GM21528 (cell line): ENCODE results near the gene MYO16.
A peak's percentile ranks its signal among the peaks of the same experiment; 100 is the strongest.

Source experiments
- ATAC-seq: cut with Tn5 transposase; IDR thresholded peaks from one replicate; pipeline ENCODE4 v1.9.1; 2021; ENCODE audit warnings: mild to moderate bottlenecking, moderate library complexity; ENCODE audit not compliant: unreplicated experiment, low FRiP score

MYO16 gene

DNA sequence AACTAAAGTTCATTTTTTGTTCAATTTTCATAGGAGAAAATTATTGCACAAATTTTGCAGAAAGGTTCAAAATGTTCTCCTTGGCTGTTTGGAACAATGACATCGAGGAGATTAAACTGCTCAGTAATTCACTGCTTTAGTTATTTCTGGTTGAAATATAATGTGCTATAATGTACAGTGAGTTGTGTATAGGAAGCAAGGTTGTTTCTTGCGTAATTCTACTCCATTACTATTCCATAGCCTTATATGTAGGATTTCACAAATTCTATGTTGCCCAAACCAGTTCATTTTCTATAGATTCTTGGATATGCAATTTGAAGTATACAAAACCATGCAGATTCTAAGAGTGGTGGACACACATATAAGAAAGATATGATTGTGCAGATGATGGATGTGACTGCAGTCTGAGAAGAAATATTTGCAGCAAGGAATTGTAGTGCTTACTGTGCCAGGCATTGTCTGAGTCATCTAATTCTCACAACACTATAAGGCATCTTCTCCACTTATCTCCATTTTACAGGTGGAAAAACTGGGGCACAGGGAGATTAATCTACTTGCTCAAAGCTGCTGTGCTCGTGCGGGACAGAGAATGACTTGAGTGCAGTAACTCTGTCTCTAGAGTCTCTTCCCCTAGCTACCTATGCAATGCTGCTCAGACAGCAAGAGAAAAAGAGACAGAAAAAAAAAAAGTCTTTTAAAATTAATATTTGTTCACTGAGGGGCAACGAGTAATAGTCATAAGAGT lies 515.5 kb downstream of the MYO16 start:
- peak; percentile 33 for ATAC-seq

DNA sequence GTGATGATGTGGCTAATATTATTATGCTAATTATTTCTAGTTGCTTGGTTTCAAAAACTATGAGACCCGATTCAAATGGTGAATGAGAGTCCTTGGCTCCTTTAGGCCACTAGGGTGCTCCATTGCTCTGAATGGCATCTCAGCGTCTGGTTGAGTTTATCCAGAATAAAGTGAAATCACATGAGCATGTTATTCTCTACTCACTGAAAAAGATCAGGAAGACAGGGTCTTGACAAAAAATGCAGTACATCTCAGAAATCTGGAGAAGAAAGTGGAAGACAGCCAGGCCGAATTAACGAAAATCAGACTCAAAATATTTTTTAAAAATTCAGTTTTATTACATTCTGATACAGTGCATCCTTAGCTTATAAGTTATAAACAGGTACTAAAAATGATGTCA lies 516.2 kb downstream of the MYO16 start:
- peak; percentile 93 for ATAC-seq

DNA sequence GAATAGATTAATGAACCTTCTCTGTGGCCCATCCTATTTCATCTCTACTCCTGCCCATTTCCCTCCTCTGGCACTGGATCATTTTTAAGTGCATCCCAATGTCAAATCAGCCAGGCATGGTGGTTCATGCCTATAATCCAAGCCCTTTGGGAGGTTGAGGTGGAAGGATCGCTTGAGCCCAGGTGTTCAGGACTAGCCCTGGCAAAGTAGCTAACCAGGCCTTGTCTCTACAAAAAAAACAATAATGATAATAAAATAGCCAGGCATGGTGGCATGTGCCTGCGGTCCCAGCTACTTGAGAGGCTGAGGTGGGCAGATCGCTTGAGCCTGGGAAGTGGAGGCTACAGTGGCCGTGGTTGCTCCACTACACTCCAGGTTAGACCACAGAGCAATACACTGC lies 517.0 kb downstream of the MYO16 start:
- no peak for ATAC-seq

DNA sequence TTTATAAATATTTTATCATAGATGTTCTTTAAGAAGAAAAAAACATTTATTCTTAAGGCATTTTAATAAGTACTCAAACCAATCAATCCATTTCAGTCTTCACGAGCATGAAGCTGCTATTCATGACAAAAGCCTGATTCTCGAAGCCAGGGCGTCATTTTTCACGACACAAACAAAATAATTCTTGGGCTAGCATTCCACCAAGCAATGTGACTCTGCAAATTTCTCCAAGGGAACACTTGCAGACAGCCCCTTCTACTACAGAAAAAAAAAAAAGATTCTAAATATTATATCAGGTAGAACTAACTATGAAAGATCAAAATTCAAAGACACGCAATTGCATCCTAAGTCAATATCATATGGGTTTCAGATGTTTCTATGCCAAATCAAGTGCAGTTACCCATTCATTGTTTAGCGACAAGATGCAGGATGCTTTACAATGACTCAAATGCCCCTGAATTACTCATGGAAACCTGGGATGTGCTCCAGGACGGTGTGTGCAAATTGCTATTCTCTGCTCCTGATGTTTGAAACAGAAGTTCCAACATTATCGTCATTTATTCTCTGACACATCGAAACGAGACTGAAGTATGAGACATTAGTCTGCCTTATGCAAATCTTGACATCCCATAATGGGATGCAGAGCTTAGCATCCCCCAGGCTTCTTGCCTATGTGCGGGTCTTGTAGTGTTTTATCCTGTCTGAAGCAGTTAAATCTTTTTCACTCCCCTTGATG lies 517.7 kb downstream of the MYO16 start:
- ATAC-seq = no peak

DNA sequence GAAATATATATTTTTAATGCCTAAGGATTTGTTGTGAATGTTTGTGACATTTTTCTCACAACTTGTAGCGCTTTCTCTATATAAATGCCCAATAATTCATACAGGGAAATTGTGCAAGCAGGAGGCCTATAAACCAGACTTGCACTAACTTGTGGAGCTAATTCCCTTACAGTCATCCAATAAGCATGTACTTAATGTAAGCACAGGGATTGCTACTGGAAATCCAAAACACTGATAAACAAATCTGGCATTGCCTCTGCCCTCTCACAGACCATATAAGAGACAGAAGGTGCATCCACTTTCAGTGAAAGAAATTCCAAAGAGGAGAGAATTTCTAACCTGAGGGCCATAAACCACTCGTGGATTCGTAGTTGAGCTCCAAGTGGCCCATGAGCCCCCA lies 518.8 kb downstream of the MYO16 start:
- no peak for ATAC-seq

DNA sequence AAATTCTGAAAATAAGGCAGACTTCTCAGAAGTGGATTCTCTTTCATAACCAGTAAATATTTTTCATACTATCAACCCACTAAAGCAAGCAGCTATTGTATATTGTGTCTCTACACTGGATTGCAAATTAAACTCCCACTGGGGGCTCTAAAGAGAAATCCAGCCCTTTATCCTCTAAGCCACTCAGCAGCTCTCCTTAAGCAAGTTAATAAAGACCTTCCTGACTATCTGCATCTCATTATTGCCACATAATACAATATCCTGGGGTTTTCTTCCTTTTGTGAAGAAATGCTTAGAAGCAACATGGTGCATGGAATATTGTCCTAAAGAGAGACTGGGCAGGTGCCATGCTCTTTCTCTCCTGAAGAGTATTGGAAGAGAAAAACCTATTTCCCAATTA lies 521.3 kb downstream of the MYO16 start:
- ATAC-seq = no peak

DNA sequence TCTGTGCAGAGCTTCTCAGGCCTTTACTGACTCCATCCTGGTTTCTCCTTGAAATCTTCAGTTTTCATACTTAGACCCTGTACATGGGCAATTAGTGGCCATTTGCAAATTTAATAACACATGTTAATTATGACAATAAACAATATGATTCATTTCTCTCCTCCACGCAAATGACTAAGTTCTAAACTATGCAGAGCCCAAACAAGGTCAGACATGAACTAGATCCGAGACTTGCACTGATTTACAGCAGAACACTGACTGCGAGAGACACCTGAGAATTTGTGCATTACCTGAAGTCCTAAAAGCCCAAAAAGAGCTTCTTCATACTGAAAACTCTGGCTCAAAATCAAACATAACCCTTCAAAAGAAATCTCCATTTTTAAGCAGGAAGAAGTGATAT lies 521.8 kb downstream of the MYO16 start:
- ATAC-seq = no peak

DNA sequence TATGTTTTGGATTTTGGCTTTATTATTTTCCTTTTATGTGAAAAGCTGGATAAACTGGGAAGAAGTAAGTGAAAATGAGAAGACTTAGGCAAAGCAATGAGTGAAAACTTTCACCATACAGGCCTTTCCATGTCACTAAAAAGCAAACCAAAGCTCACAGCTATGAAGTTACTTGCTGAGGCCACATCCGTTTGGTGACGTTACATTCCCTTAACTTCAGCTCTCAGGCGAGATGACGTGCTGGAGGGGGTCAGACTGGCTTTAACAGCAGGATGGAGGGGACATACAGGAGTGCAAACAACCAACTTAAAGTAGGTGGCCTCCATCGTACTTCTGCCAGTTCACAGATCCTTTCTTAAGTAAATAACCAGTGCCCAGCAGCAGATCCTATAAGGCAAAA lies 522.3 kb downstream of the MYO16 start:
- no peak for ATAC-seq

DNA sequence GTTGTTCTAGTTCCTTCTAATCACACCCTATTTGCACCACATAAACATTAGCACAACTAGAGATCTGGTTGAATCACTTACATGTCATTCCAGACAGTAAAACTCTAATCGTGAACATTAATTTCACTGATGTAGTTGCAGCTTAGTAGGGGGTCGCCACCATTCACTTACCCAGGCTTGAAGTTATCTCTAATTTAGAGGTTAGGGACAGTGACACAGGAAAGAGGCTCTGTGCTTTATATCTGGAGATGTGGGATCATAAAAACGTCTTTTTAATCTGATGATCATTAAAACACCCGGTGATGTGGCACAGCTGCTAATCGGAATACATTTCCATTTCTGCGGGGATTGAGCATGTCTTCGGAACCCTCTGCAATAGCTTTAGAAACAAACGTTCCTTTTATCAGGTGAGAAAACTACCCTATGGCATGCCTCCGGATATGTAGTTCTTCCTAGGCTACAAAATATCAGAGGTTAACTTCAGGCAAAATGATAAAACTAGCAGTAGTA lies 523.0 kb downstream of the MYO16 start:
- no peak for ATAC-seq

DNA sequence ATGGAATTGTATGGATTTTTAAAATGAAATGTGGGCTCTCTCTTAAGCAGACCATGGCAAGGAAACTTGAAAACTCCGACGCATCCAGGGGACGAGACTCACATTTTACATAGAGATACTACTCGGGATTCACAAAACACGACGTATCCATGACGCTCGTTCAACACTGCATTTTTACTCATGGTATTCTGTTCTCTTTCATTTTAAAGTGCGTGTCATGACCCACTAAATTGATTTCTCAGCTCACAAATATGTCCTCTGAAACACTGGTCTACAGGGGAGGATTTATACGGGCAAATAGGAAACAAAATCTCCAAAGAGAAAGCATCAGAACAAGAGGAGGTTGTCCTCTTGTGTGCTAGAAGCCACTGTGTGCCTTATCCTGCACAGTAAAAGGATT lies 523.5 kb downstream of the MYO16 start:
- ATAC-seq = no peak

DNA sequence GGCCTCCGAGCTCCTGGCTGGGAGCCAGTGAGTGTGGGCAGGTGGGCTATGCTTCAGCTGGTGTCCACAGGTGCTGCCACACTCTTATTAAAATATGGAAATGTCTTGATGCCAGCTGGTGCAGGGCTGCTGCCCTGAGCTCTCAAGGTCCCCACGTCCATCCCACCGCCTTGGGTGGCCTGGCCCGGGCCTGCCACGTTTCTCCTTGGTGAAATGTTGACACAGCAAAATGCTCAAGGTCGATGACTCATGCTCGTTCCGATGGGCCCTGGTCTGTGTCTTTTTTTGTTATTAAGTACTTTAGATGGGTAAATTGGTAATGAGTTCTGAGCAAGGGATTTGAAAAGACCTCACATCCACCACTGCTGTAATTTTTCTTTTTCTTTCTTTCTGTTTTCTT lies 524.7 kb downstream of the MYO16 start:
- ATAC-seq = no peak

DNA sequence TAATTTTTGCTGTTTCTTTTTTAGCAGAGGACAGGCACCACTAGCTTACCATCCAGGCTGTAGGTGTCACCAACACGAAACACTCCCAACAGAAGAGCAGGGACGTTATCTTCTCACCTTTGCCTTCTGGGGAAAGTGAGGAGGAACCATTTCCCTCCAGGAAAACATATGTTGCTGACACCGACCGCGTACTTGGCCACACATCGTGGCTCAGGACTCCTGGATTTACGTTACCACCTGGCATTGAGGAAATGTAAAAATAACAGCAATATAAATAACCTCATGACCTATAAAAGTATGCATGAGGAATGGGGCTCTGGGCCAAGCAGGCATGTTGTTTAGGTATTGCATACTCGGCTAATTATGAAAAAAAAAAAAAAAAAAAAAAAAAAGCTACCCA lies 525.1 kb downstream of the MYO16 start:
- no peak for ATAC-seq

DNA sequence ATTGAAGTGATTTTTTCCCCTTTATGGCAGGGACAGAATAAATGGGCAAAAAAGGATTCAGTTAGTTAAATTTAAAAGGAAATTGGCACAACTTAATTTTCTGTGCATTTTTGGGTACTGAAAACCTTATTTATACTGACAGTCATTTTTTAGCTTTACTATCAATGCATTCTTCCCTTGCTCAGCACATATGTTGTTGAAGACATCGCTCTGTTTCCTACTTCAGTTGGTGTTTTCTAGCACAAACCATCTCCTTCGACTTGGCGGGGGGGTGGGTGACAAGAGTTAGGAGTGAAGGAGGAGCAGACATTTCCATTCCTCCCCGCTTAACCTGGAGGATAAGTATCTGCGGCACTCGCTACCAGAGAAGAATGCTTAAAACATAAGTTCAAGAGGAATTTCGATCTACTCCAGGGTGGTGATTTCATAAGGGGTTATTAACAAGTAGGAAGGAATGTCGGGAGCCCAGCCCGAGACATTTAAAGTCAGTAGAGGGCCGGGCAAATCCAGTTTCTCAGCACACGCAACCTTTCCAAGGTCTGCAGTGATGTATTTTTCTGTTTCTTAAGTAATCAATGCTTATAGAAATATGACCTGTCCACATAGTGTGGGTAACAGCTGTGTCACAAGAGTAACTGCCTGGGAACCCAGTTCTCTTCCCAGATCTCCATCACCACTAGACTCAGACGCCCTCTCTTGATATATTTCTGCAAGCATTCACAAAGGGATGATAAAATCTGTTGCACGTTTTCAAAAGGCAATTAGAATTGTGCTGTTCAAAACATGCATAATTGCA lies 525.8 kb downstream of the MYO16 start:
- no peak for ATAC-seq

DNA sequence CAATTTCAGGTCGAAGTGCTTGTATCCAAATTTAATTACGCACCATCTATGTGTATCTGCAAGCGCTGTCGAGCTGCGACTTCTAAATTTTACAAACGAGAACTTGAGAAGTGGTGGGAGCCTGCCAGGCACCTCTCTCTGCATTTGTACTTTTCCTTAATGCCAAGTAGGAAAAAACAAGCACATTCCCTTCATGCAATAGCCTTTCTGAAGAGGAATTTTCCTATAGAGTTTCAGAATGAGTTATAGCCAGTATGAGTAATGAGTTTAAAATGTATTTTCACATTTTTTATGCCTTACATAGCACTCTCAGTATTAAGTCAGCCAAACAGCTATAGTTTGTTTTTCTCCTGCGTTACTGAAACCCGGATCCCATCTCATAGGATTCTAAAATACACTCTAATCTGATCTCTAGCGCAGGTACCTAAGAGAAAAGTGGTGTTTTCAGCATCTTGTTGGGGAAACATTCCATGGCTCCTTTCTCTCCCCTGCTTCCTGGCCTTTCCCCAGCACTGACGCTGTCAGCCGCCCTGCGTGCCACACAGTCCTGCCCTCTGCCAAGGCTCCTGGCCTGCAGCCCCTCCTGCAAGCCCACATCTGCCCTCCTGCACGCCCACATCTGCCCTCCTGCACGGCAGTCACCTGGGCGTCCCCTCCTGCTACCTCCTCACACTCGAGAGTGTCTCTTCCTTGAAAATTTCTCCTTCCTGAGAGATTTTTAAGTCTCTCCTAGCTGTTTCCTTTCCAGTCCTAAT lies 526.9 kb downstream of the MYO16 start:
- no peak for ATAC-seq

DNA sequence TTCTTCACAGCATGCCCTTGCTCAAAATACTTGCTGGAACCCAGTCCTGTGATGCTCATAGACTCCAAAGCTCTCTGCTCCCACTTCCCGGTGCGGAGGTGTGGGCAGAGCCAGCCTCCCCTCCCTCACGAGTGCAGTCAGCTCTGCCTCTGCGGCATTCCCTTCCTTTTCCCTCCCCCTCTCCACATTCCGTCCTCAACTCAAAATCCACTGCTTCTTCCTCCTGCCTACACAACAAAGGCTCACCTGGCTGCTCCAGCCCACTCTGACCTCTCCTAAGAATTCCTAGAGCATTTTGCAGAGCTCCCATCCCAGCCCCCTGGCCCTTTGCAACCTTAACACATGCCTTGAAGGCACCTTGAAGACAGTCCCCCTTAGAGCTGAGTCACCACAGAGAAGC lies 527.9 kb downstream of the MYO16 start:
- ATAC-seq = no peak

DNA sequence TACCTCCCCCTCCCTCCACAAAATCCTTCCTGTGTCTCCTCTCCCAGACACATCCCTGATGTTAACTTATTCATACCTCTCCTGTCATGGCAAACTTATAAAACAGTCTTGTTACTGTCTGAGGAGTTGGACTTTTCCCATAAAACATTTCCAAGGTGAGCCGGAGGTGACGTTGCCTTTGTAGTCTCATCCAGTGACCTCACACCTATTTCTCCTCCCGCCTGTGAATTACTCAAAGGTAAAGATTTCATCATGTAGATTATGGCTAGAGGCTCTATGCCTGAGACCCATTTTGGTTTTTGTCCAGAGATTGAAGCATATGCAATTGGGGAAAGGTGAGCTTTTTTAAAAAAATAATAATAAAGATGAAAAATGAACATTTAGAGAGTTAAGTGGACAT lies 529.0 kb downstream of the MYO16 start:
- ATAC-seq = no peak

DNA sequence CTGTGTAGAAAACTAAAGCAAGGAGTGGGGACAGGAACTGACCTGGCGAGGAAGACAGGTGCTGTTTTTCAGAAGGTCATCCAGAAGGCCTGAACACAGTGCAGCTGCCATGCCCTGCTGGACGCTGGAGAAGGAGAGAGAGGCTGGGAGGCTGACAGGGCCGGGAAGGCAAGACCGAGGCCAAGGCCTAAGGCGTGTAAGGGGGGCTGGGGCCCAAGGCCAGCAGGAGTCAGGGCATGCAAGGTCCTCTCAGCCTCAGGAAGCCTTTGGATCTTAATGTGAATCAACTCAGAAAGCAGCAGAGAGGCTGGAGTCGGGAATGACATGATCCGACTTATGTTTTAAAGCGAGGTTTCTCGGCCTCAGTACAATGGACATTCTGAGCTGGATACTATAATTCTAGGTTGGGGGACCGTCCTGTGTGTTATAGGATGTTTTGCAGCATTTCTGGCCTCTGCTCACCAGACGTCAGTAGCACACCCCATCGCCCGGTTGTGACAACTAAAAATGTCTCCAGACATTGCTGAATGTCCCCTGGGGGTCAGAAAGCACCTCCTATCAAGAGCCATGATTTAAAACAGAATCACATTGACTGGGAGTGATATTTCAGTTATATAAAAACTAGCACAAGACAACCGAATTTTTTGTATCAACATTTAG lies 530.4 kb downstream of the MYO16 start:
- no peak for ATAC-seq

DNA sequence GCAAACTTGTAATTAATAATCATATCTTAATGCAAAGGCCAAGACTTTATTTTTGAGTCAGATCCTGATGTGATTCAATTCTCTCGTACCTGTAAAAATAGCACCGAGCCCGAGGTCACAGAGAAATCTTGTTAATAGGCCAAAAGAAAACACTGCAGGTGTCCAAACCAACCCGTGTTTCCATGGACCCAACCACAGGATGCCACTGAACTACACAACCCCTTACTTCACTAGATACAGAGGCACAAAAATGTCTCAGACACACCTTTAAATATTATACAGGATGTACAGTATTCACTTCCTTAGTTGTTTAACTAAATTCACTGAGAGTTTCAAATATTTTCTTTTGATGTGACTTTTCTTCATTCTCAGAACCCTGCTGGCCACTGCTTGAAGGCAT lies 530.9 kb downstream of the MYO16 start:
- ATAC-seq = peak; percentile 48

DNA sequence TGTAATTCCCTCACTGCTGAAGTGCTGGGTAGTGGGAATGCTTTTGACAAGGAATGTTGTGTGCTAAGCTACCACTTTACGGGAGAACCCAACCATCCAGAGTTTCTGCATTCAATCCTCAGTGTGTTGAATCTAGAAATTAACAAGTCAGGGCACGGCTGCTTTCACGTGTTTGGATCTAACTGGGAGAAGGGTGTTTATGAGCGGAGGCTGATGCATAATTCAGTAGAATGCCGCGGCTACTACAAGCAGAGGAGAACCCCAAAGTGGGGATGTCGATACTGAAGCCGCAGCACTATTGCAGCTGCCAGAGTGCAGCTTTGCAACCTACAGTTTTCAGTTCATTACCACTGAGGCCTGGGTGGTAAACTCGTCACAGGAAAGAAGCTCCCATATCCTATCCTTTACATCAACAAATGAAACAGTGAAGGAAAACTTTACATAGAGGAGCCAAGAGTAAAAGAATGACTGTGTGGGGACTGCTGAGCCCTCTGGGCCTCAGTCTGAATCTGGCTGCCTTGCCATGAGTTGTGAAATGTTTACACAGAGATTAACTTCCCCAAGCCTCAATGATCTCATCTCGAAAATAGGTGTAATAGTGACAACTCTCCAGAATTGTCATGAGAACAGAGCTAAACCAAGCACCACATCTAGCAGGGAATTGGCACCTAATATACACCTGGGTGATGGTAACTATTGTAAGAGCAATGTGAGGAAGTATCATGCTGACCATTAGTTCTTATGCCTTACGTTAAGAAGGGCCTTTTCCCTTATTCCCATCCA lies 531.7 kb downstream of the MYO16 start:
- peak; percentile 22 for ATAC-seq
